Astrocyte of the hippocampus (primary cell): Measurements from ENCODE around the gene LRRC28.
A peak's percentile ranks its signal among the peaks of the same experiment; 100 is the strongest.

ENCODE experiments used
- DNase-seq: peaks from one replicate; pipeline ENCODE4 v3.0.0; 2011; ENCODE audit warnings: low read depth, low spot score

Gene LRRC28

GRCh38 chr15:99249270-99249841, 1.9 kb upstream of the LRRC28 start, which contains the start of gene TTC23:
TSS of gene TTC23 (minus strand) at chr15:99249581. CDS start at chr15:99228712, 20,869 bp downstream.
- DNase-seq = peak; percentile 89

GRCh38 chr15:99250001-99250400, 1.3 kb upstream of the LRRC28 start:
- DNase-seq = no peak

GRCh38 chr15:99250494-99250856, 806 bp upstream of the LRRC28 start:
- no peak for DNase-seq

GRCh38 chr15:99252326-99252725, 1.0 kb downstream of the LRRC28 start:
- no peak for DNase-seq

- peak; percentile 71 for DNase-seq
These were observed 2.3 kb downstream of the LRRC28 start for GRCh38 chr15:99253381-99254090.

- DNase-seq = no peak
These were observed 5.9 kb downstream of the LRRC28 start for GRCh38 chr15:99257107-99257750.

GRCh38 chr15:99264125-99264524, 12.8 kb downstream of the LRRC28 start:
- DNase-seq = no peak

- no peak for DNase-seq
These were observed 14.3 kb downstream of the LRRC28 start for GRCh38 chr15:99265541-99266070.

GRCh38 chr15:99267957-99268356, 16.7 kb downstream of the LRRC28 start:
- DNase-seq = no peak

- DNase-seq = no peak
These were observed 17.1 kb downstream of the LRRC28 start for GRCh38 chr15:99268431-99268830.

- no peak for DNase-seq
These were observed 22.5 kb downstream of the LRRC28 start for GRCh38 chr15:99273801-99274200.

- no peak for DNase-seq
These were observed 23.8 kb downstream of the LRRC28 start for GRCh38 chr15:99275061-99275460.

- no peak for DNase-seq
These were observed 24.3 kb downstream of the LRRC28 start for GRCh38 chr15:99275525-99276128.

GRCh38 chr15:99279290-99279689, 28.0 kb downstream of the LRRC28 start:
- no peak for DNase-seq

GRCh38 chr15:99279827-99280226, 28.5 kb downstream of the LRRC28 start:
- no peak for DNase-seq

- DNase-seq = no peak
These were observed 30.8 kb downstream of the LRRC28 start for GRCh38 chr15:99282121-99282520.

- DNase-seq = no peak
These were observed 31.3 kb downstream of the LRRC28 start for GRCh38 chr15:99282586-99282985.

- no peak for DNase-seq
These were observed 32.4 kb downstream of the LRRC28 start for GRCh38 chr15:99283717-99284116.

- DNase-seq = no peak
These were observed 40.4 kb downstream of the LRRC28 start for GRCh38 chr15:99291643-99292042.

GRCh38 chr15:99295840-99296239, 44.6 kb downstream of the LRRC28 start:
- no peak for DNase-seq

- no peak for DNase-seq
These were observed 45.1 kb downstream of the LRRC28 start for GRCh38 chr15:99296386-99296785.

GRCh38 chr15:99303907-99304306, 52.6 kb downstream of the LRRC28 start:
- no peak for DNase-seq
